HUES48 (cell line): ENCODE results near the gene ATPAF2.

Experiments
- H3K27ac ChIP-seq: one replicate; pipeline ENCODE4 v1.7.0; 2013; ENCODE audit warnings: low read depth, low read length, inconsistent platforms
- H3K27me3 ChIP-seq: 2 replicates; pipeline ENCODE4 v1.6.1; 2013; ENCODE audit warnings: mild to moderate bottlenecking, low read length; ENCODE audit not compliant: control insufficient read depth, insufficient read depth
- H3K36me3 ChIP-seq: 2 replicates; pipeline ENCODE4 v1.6.1; 2013; ENCODE audit warnings: low read length; ENCODE audit not compliant: control insufficient read depth, insufficient read depth
- H3K4me1 ChIP-seq: 2 replicates; pipeline ENCODE4 v1.6.1; 2013; ENCODE audit warnings: mild to moderate bottlenecking, low read length; ENCODE audit not compliant: control insufficient read depth, insufficient read depth
- H3K4me3 ChIP-seq: 2 replicates; pipeline ENCODE4 v1.5.1; 2013; ENCODE audit warnings: mild to moderate bottlenecking, low read depth, low read length
- H3K9ac ChIP-seq: 2 replicates; pipeline ENCODE4 v1.6.1; 2013; ENCODE audit warnings: mild to moderate bottlenecking, low read depth, low read length, moderate library complexity
- H3K9me3 ChIP-seq: 2 replicates; pipeline ENCODE4 v1.6.1; 2013; ENCODE audit warnings: low read length; ENCODE audit not compliant: control insufficient read depth, insufficient read depth

The ATPAF2 gene

DNA sequence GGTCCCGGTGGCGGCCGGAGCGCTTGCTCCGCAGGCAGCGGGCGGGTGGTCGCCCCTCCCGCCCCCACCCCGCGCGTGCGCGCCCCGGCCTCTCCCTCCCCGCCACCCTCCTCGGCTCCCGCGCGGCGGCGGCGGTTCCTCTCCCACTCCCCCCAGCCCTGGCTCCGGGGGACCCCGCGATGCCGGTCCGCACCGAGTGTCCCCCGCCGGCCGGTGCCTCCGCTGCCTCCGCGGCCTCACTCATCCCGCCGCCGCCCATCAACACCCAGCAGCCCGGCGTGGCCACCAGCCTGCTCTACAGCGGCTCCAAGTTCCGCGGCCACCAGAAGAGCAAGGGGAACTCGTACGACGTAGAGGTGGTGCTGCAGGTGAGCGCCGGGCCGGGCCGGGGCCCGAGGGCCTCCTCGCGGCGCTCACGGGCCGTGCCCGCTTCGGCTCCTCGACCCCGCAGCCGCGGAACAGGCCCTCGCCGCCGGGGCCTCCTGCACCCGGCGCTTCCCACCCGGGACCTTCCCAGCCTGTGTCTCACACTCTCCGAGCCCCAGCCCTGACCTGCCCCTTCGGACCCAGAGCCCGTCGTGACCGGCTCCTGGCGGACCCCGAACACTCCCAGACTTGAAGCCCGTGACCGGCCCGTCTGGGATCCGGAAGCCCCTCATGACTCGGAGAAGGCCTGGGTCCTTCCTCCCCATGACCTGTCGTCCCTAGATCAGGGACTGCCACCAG, 730 bp upstream of the ATPAF2 start:
- peaks cover 5% of the 10 kb centered on the region; the same call in 1 of the 2 replicates for H3K4me1 ChIP-seq
- peak overlapping the region; percentile 91 for H3K4me3 ChIP-seq
- H3K27me3 ChIP-seq: no peaks in the 10 kb centered on the region
- peak overlapping the region; percentile 37 for H3K27ac ChIP-seq
- no peaks in the 10 kb centered on the region for H3K36me3 ChIP-seq
- no peaks in the 10 kb centered on the region for H3K9me3 ChIP-seq
- H3K9ac ChIP-seq: peak overlapping the region; percentile 45; the same call in 1 of the 2 replicates

DNA sequence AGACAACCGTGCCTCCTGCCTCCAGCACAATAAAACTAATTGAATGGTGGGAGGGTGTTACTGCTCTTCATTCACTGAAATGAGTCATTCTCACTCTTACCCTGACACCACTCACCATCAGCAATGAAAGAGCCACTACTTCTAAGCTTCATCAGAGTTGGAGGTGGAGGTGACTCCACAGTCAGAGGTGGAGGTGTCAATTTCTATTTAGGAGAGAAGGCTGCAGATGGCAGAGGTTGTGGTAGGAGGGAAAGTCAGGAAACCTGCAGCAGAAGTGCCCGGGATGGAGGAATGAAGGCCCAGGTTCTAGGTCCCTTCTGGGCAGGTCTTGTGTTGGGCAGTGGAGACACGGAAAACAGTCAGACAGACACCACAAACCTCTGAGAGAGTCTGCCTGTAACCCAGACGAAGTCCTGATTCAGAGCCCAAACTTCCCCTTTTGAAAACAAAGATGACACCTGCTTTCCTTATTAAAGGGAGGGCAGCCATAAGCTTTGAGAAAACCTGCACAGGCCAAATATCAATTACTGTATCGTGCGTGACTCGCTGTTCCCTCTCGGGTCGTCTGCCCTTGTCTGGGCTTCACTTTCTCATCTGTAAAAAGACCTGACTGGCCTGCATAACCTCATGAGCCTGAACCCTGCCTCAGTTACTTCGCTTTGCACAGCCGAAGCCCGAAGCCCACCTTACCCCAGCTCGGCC, 668 bp downstream of the ATPAF2 start:
- H3K27me3 ChIP-seq: no peaks in the 10 kb centered on the region
- H3K27ac ChIP-seq: peak overlapping the region; percentile 77
- H3K9me3 ChIP-seq: no peaks in the 10 kb centered on the region
- H3K4me1 ChIP-seq: peaks cover 5% of the 10 kb centered on the region; the same call in 1 of the 2 replicates
- peak overlapping the region; percentile 82 for H3K9ac ChIP-seq
- H3K36me3 ChIP-seq: no peaks in the 10 kb centered on the region
- peak overlapping the region; percentile 91 for H3K4me3 ChIP-seq

GRCh38 chr17:18037486-18037885, 1.5 kb downstream of the ATPAF2 start:
- Histone ChIP-seq H3K36me3 (no peaks in the 10 kb centered on the region), H3K9me3 (no peaks in the 10 kb centered on the region), H3K4me3 (no peak overlapping the region), H3K27me3 (no peaks in the 10 kb centered on the region), H3K4me1 (peaks cover 5% of the 10 kb centered on the region; the same call in 1 of the 2 replicates), H3K27ac (no peak overlapping the region), H3K9ac (no peak overlapping the region)

- no peak overlapping the region for H3K4me3 ChIP-seq
- no peaks in the 10 kb centered on the region for H3K27me3 ChIP-seq
- no peaks in the 10 kb centered on the region for H3K9me3 ChIP-seq
- H3K36me3 ChIP-seq: no peaks in the 10 kb centered on the region
- H3K27ac ChIP-seq: peak overlapping the region; percentile 5
- no peak overlapping the region for H3K9ac ChIP-seq
- H3K4me1 ChIP-seq: peaks cover 5% of the 10 kb centered on the region; the same call in 1 of the 2 replicates
Observed at GRCh38 chr17:18035704-18036103, 3.3 kb downstream of the ATPAF2 start.

- no peaks in the 10 kb centered on the region for H3K4me1 ChIP-seq
- no peak overlapping the region for H3K27ac ChIP-seq
- H3K9ac ChIP-seq: no peak overlapping the region
- H3K36me3 ChIP-seq: no peaks in the 10 kb centered on the region
- no peak overlapping the region for H3K4me3 ChIP-seq
- H3K27me3 ChIP-seq: no peaks in the 10 kb centered on the region
- no peaks in the 10 kb centered on the region for H3K9me3 ChIP-seq
Observed at GRCh38 chr17:18033442-18034099, 5.4 kb downstream of the ATPAF2 start.

DNA sequence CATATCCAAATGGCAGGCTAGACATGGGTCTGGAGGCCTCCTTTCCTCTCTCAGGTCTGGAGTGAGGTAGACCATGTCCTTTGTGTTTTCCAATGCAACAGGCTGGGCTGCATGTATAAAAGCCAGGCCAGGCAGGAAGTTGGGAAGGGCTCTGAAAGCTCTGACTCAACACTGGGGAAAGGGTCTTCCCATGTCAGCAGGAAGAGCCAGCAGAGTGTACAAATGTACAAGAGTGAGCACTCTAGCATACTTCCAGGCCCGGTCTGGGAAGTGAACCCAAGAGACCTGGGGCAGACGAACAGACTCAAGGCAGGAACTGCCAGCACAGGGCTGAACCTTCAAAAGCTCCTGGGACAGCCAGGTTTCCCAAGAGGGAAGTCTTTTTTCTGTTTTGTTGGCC, 7.0 kb downstream of the ATPAF2 start:
- Histone ChIP-seq H3K27me3 (no peaks in the 10 kb centered on the region), H3K4me1 (no peaks in the 10 kb centered on the region), H3K9ac (no peak overlapping the region), H3K9me3 (no peaks in the 10 kb centered on the region), H3K27ac (no peak overlapping the region), H3K36me3 (peaks cover 4% of the 10 kb centered on the region; the same call in 1 of the 2 replicates), H3K4me3 (no peak overlapping the region)

DNA sequence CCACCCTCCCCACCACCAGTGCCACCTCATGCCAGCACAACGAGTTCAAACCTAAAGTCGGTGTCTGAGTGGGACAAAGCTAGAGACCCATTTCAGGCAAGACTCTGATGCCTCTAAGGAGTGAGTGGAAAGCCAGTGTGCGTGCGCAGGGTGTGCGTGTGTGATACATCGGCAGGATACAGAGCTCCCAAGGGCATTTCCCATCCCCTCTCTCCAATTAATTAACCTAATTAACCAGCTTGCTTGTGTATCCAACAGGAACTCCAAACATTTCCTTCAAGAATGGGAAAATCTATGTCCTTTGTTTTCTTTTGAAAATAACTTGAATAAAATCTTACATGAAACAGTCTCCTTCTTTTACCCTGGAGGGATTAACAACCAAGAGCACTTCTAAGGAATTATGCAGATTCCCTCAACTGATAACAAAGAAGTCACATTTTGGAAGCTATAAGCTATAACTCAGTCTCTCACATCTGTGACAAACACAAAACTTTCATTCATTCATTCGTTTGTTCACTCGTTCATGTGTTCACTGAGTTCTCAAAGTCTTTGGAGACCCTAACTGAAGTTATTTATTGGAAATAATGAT, 9.9 kb downstream of the ATPAF2 start:
- Histone ChIP-seq H3K27ac (no peak overlapping the region), H3K4me3 (no peak overlapping the region), H3K27me3 (no peaks in the 10 kb centered on the region), H3K9ac (no peak overlapping the region), H3K36me3 (peaks cover 4% of the 10 kb centered on the region; the same call in 1 of the 2 replicates), H3K4me1 (no peaks in the 10 kb centered on the region), H3K9me3 (no peaks in the 10 kb centered on the region)

DNA sequence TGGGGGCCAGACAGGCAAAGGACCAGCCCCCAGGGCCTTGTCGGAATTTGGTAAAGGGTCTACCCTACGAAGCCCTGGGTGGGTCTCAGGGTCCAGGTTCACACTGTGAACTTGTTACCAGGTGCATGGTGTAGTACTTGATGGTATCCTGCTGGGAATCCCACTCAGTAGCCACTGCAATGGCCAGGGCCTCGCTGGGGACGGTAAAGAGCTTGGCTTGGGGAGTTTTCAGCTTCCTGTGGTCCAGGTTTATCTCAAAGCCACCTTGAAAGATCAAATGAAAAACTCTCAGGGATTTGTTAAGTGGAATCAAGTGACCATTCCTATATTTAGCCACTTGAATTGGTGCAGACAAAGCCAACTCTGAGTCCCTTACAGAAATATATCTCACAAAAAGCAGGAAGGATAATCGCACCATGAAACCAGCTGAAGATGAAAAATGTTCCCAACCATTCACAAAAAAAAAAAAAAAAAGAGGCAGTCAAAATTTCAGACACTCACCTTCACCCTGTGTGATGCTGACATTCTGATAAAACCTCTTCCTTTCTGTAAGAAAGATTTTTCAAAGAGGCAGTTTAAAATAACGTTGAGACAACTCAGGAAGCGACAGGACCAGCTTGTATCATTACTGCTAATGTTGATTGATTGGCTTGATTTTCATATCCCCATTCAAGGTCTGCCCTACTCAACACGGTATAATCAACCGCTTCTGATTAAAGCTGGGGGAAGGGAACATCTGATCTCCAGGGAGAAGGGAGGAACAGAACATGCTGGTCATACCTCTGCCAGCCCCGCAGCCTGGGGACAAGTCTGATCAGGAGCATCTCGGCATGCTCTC, 10.6 kb downstream of the ATPAF2 start:
- no peaks in the 10 kb centered on the region for H3K9me3 ChIP-seq
- H3K4me3 ChIP-seq: no peak overlapping the region
- H3K27ac ChIP-seq: no peak overlapping the region
- H3K9ac ChIP-seq: no peak overlapping the region
- no peaks in the 10 kb centered on the region for H3K27me3 ChIP-seq
- H3K4me1 ChIP-seq: no peaks in the 10 kb centered on the region
- H3K36me3 ChIP-seq: peaks cover 4% of the 10 kb centered on the region; the same call in 1 of the 2 replicates

DNA sequence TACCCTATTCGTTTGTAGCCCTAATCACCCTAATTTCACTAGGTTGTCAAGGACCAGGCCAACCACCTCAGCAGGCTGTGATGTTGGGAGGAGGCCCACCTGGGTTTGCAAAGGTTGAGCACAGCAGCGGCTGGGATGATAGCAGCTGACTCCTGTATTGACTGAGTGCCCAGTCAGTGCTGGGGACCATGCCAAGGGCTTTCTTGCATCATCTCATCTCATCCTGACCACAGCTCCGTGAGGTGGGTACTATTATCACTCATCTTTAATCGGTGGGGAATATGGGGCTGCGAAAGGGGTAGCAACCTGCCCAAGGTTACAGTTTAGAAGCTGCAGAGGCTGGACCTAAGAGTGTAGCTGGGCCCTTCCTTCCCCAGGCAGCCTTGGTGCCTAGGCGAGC, 11.7 kb downstream of the ATPAF2 start:
- Histone ChIP-seq H3K4me1 (no peaks in the 10 kb centered on the region), H3K36me3 (peaks cover 4% of the 10 kb centered on the region; the same call in 1 of the 2 replicates), H3K27ac (no peak overlapping the region), H3K27me3 (no peaks in the 10 kb centered on the region), H3K9me3 (no peaks in the 10 kb centered on the region), H3K9ac (no peak overlapping the region), H3K4me3 (no peak overlapping the region)
